H9 (cell line): ENCODE results near the gene RARG. TPM values are rescaled to one million over a fixed set of nuclear protein-coding genes. Genes with fewer than 3 reads are reported as not detected.

Source experiments
- DNase-seq: peaks from one replicate; pipeline ENCODE4 v3.0.0-alpha.2; 2017
- H2AFZ ChIP-seq: one replicate; pipeline ENCODE4 v1.6.1; 2013; ENCODE audit warnings: mild to moderate bottlenecking, low read length, control low read depth, moderate library complexity
- H2AK5ac ChIP-seq: 2 replicates; pipeline ENCODE4 v1.6.1; 2013; ENCODE audit warnings: low read length, control low read depth, mixed read lengths; ENCODE audit not compliant: insufficient read length
- H2BK120ac ChIP-seq: one replicate; pipeline ENCODE4 v1.6.1; 2013; ENCODE audit warnings: low read depth, mild to moderate bottlenecking, low read length, control low read depth, inconsistent platforms; ENCODE audit not compliant: poor library complexity, severe bottlenecking
- H2BK12ac ChIP-seq: 2 replicates; pipeline ENCODE4 v1.6.1; 2013; ENCODE audit warnings: low read length, control low read depth, mixed read lengths, low read depth; ENCODE audit not compliant: insufficient read length
- H2BK15ac ChIP-seq: 2 replicates; pipeline ENCODE4 v1.6.1; 2013; ENCODE audit warnings: low read depth, low read length, control low read depth
- H2BK20ac ChIP-seq: one replicate; pipeline ENCODE4 v1.6.1; 2013; ENCODE audit warnings: low read depth, mild to moderate bottlenecking, low read length, control low read depth, inconsistent platforms; ENCODE audit not compliant: poor library complexity, severe bottlenecking
- H2BK5ac ChIP-seq: 2 replicates; pipeline ENCODE4 v1.6.1; 2013; ENCODE audit warnings: low read length, control low read depth, mixed read lengths; ENCODE audit not compliant: insufficient read length
- H3K14ac ChIP-seq: 2 replicates; pipeline ENCODE4 v1.6.1; 2013; ENCODE audit warnings: low read length, control low read depth; ENCODE audit not compliant: insufficient read depth
- H3K18ac ChIP-seq: 2 replicates; pipeline ENCODE4 v1.6.1; 2013; ENCODE audit warnings: low read depth, mild to moderate bottlenecking, mixed read lengths, low read length, control low read depth; ENCODE audit not compliant: insufficient read length
- H3K23ac ChIP-seq: 2 replicates; pipeline ENCODE4 v1.6.1; 2013; ENCODE audit warnings: low read length, control low read depth, mixed read lengths, low read depth; ENCODE audit not compliant: insufficient read length
- H3K23me2 ChIP-seq: 2 replicates; pipeline ENCODE4 v1.6.1; 2013; ENCODE audit warnings: low read depth, mild to moderate bottlenecking, mixed read lengths, low read length, control low read depth; ENCODE audit not compliant: insufficient read length, poor library complexity, severe bottlenecking
- H3K27ac ChIP-seq: 2 replicates; pipeline ENCODE4 v1.5.1; 2013; ENCODE audit warnings: low read length, control low read depth, mixed read lengths, low read depth; ENCODE audit not compliant: insufficient read length
- H3K27me3 ChIP-seq: 2 replicates; pipeline ENCODE4 v1.6.1; 2013; ENCODE audit warnings: low read length, control low read depth, inconsistent platforms; ENCODE audit not compliant: insufficient read depth
- H3K4ac ChIP-seq: 2 replicates; pipeline ENCODE4 v1.6.1; 2013; ENCODE audit warnings: low read depth, mild to moderate bottlenecking, control low read depth, inconsistent platforms, low read length, moderate library complexity
- H3K4me1 ChIP-seq: 2 replicates; pipeline ENCODE4 v1.6.1; 2013; ENCODE audit warnings: low read length, control low read depth, inconsistent platforms; ENCODE audit not compliant: insufficient read depth
- H3K4me2 ChIP-seq: 2 replicates; pipeline ENCODE4 v1.6.1; 2013; ENCODE audit warnings: low read length, control low read depth, mixed read lengths; ENCODE audit not compliant: insufficient read length, insufficient read depth
- H3K56ac ChIP-seq: 2 replicates; pipeline ENCODE4 v1.6.1; 2013; ENCODE audit warnings: low read depth, mild to moderate bottlenecking, mixed read lengths, low read length, control low read depth; ENCODE audit not compliant: insufficient read length
- H3K79me1 ChIP-seq: 2 replicates; pipeline ENCODE4 v1.6.1; 2013; ENCODE audit warnings: low read depth, mild to moderate bottlenecking, moderate library complexity, low read length, control low read depth, inconsistent platforms; ENCODE audit not compliant: insufficient read depth, poor library complexity, severe bottlenecking
- H3K79me2 ChIP-seq: 2 replicates; pipeline ENCODE4 v1.6.1; 2013; ENCODE audit warnings: low read length, control low read depth, inconsistent platforms; ENCODE audit not compliant: insufficient read depth
- H3K9ac ChIP-seq: 2 replicates; pipeline ENCODE4 v1.6.1; 2013; ENCODE audit warnings: low read length, control low read depth, mixed read lengths; ENCODE audit not compliant: insufficient read length; ENCODE audit errors: extremely low read depth
- H3K9me3 ChIP-seq: one replicate; pipeline ENCODE4 v1.6.1; 2013; ENCODE audit warnings: low read depth, low read length, inconsistent platforms; ENCODE audit not compliant: control insufficient read depth
- H3T11ph ChIP-seq: one replicate; pipeline ENCODE4 v1.6.1; 2013; ENCODE audit warnings: mild to moderate bottlenecking, low read length, control low read depth, inconsistent platforms
- H4K20me1 ChIP-seq: one replicate; pipeline ENCODE4 v1.6.1; 2013; ENCODE audit not compliant: control insufficient read depth, insufficient read length, insufficient read depth
- H4K5ac ChIP-seq: 2 replicates; pipeline ENCODE4 v1.6.1; 2013; ENCODE audit warnings: low read depth, mild to moderate bottlenecking, mixed read lengths, low read length, control low read depth; ENCODE audit not compliant: insufficient read length
- H4K8ac ChIP-seq: replicated peaks from 2 replicates; pipeline ENCODE4 v1.6.1; 2013; ENCODE audit warnings: low read length, control low read depth, mixed read lengths, low read depth; ENCODE audit not compliant: insufficient read length
- H4K91ac ChIP-seq: 2 replicates; pipeline ENCODE4 v1.6.1; 2013; ENCODE audit warnings: low read depth, mild to moderate bottlenecking, moderate library complexity, mixed read lengths, low read length, control low read depth; ENCODE audit not compliant: insufficient read length
- H3K27ac Mint-ChIP-seq, 3 experiments: 2 replicates in 2 of 3; 3 replicates in 1 of 3; pipeline ENCODE4 v1.8.0; 2020 to 2021; ENCODE audit warnings: mixed read lengths in 3 of 3, mild to moderate bottlenecking in 1 of 3, moderate library complexity in 1 of 3
- H3K27me3 Mint-ChIP-seq: 2 replicates; pipeline ENCODE4 v1.8.0; 2021; ENCODE audit warnings: low read depth, mild to moderate bottlenecking, moderate library complexity, mixed read lengths
- H3K36me3 Mint-ChIP-seq, 3 experiments: 2 replicates in 2 of 3; 3 replicates in 1 of 3; pipeline ENCODE4 v1.8.0; 2020 to 2021; ENCODE audit warnings: low read depth in 3 of 3, mixed read lengths in 3 of 3; ENCODE audit not compliant: insufficient read depth in 1 of 3
- H3K4me1 Mint-ChIP-seq, 2 experiments: 2 replicates each; pipeline ENCODE4 v1.8.0; 2020; ENCODE audit warnings: mixed read lengths in 2 of 2
- H3K4me3 Mint-ChIP-seq, 2 experiments: 2 replicates in 1 of 2; 3 replicates in 1 of 2; pipeline ENCODE4 v1.8.0; 2020 to 2021; ENCODE audit warnings: mild to moderate bottlenecking in 2 of 2, mixed read lengths in 2 of 2, moderate library complexity in 1 of 2
- H3K9me3 Mint-ChIP-seq, 2 experiments: 2 replicates in 1 of 2; 3 replicates in 1 of 2; pipeline ENCODE4 v1.8.0; 2020; ENCODE audit warnings: mild to moderate bottlenecking in 2 of 2, mixed read lengths in 2 of 2, moderate library complexity in 1 of 2
- CTCF ChIP-seq: fragments of 200-600 bp; sonication (generic); conservative IDR thresholded peaks from 3 replicates; pipeline ENCODE4 v1.8.0; 2021; ENCODE audit warnings: antibody characterized with exemption, mild to moderate bottlenecking
- WGBS: extraction: QIAGEN DNeasy Blood & Tissue Kit; methylation state at CpG from one replicate; pipeline ENCODE4 v1.1.7; 2013; ENCODE audit warnings: missing lambda C conversion rate, low lambda C conversion rate, mixed read lengths; ENCODE audit not compliant: insufficient read length; ENCODE audit errors: extremely low coverage; 5-methylcytosine and 5-hydroxymethylcytosine counted together
- total RNA-seq: library from RNA; stranded (reverse); gene quantifications from 2 replicates; pipeline ENCODE4 v1.2.1, GENCODE V29; 2021

The RARG gene
- total RNA-seq, 1 experiment from 2014 or later: 43.7 TPM

- H3K4me3 Mint-ChIP-seq: no peak overlapping the region
These were observed 70.7 kb downstream of the RARG start for GRCh38 chr12:53161119-53161911.

More at GRCh38 chr12:53161119-53161911, 70.7 kb downstream of the RARG start:
- Histone ChIP-seq H3K79me1 (no peaks in the 10 kb centered on the region), H2BK5ac (no peak overlapping the region), H3K23me2 (no peaks in the 10 kb centered on the region), H2AK5ac (no peak overlapping the region), H2BK120ac (no peak overlapping the region), H3K27me3 (no peaks in the 10 kb centered on the region), H2AFZ (no peak overlapping the region), H3K4me1 (no peaks in the 10 kb centered on the region), H3K79me2 (no peaks in the 10 kb centered on the region), H3K27ac (no peak overlapping the region), H4K91ac (no peak overlapping the region), H3K4ac (no peak overlapping the region), H2BK20ac (no peak overlapping the region), H3K14ac (no peak overlapping the region), H2BK15ac (no peak overlapping the region), H3K18ac (no peak overlapping the region), H4K5ac (no peak overlapping the region), H3K4me2 (no peak overlapping the region), H3K9ac (no peak overlapping the region), H3T11ph (no peak overlapping the region), H4K20me1 (no peaks in the 10 kb centered on the region), H3K23ac (no peak overlapping the region), H4K8ac (no peak overlapping the region), H3K9me3 (no peaks in the 10 kb centered on the region), H2BK12ac (no peak overlapping the region), H3K56ac (no peak overlapping the region)
- Mint-ChIP-seq H3K4me1 (peaks cover 4 to 12% of the 10 kb centered on the region in 2 experiments), H3K9me3 (no peaks in the 10 kb centered on the region), H3K36me3 (no peaks in the 10 kb centered on the region), H3K27ac (no peak overlapping the region), H3K27me3 (peaks cover 71% of the 10 kb centered on the region)
- DNase-seq: no peak
- no peak for TF ChIP-seq CTCF
- WGBS: no CpG with 5 or more reads among the region's 8 CpGs
